Measurements from ENCODE around the gene ZNF605.

DNA sequence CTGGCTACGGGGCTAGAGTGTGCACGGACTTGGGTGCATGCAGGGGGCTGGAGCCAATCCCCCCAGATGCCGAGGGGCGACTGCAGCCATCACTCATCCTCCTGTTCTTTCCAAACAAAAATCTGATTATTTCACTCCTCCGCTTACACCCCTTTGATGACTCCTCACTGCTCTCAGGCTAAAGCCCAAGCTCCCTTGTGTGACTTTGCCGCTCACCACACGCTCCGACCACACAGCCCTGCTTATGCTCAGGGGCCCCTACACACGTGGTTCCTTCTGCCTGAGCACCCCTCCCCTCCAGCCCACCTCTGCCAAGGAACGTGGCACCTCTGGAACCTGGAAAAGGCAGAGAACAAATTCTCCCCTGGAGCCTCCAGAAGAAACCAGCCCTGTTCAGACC, 82.4 kb downstream of the ZNF605 start:
- TF ChIP-seq, protein P1, sequence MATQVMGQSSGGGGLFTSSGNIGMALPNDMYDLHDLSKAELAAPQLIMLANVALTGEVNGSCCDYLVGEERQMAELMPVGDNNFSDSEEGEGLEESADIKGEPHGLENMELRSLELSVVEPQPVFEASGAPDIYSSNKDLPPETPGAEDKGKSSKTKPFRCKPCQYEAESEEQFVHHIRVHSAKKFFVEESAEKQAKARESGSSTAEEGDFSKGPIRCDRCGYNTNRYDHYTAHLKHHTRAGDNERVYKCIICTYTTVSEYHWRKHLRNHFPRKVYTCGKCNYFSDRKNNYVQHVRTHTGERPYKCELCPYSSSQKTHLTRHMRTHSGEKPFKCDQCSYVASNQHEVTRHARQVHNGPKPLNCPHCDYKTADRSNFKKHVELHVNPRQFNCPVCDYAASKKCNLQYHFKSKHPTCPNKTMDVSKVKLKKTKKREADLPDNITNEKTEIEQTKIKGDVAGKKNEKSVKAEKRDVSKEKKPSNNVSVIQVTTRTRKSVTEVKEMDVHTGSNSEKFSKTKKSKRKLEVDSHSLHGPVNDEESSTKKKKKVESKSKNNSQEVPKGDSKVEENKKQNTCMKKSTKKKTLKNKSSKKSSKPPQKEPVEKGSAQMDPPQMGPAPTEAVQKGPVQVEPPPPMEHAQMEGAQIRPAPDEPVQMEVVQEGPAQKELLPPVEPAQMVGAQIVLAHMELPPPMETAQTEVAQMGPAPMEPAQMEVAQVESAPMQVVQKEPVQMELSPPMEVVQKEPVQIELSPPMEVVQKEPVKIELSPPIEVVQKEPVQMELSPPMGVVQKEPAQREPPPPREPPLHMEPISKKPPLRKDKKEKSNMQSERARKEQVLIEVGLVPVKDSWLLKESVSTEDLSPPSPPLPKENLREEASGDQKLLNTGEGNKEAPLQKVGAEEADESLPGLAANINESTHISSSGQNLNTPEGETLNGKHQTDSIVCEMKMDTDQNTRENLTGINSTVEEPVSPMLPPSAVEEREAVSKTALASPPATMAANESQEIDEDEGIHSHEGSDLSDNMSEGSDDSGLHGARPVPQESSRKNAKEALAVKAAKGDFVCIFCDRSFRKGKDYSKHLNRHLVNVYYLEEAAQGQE (IDR thresholded peaks at IDR 0.05; ENCODE audit: insufficient read depth in 1 of 2, low read depth in 2 of 2, low read length in 1 of 2): no peak
- TF ChIP-seq, protein P2, sequence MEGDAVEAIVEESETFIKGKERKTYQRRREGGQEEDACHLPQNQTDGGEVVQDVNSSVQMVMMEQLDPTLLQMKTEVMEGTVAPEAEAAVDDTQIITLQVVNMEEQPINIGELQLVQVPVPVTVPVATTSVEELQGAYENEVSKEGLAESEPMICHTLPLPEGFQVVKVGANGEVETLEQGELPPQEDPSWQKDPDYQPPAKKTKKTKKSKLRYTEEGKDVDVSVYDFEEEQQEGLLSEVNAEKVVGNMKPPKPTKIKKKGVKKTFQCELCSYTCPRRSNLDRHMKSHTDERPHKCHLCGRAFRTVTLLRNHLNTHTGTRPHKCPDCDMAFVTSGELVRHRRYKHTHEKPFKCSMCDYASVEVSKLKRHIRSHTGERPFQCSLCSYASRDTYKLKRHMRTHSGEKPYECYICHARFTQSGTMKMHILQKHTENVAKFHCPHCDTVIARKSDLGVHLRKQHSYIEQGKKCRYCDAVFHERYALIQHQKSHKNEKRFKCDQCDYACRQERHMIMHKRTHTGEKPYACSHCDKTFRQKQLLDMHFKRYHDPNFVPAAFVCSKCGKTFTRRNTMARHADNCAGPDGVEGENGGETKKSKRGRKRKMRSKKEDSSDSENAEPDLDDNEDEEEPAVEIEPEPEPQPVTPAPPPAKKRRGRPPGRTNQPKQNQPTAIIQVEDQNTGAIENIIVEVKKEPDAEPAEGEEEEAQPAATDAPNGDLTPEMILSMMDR (IDR thresholded peaks at IDR 0.05): no peak
- no peak for TF ChIP-seq SIN3A (IDR thresholded peaks at IDR 0.05; ENCODE audit: borderline replicate concordance, insufficient read depth, low read depth, low read length)

Measured in Panc1 (cell line).